Superior temporal gyrus (tissue), 1 donor: ENCODE data around the gene TTLL13.
A peak's percentile ranks its signal among the peaks of the same experiment; 100 is the strongest.
"Not testable (repeated sequence)": the region's sequence is repeated elsewhere in the genome, so short reads cannot be mapped to it uniquely, and the experiment has no call there.

Source experiments
- DNase-seq: peaks from one replicate; pipeline ENCODE4 v3.0.0-alpha.2; 2016; ENCODE audit errors: extremely low spot score

TTLL13 gene

DNA sequence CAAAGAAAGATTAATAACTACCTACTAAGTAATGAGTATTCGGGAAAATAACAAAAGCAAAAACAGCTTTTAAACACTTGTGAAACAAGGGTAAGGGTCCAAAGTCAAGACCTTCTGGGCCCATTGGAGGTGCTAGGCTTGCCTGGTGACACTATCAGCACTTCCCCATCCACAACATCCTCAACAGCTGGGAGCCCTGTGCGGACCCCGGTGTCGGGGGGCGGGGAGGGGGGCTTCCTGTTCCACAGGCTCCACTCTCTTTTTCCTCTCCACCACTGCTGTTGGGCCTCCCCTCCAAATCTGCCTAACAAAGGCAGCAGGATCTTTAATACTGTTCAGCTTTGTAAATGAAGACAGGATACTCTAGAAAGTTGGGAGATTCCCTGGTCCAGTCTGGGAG, 37.7 kb downstream of the TTLL13 start:
- DNase-seq = no peak

DNA sequence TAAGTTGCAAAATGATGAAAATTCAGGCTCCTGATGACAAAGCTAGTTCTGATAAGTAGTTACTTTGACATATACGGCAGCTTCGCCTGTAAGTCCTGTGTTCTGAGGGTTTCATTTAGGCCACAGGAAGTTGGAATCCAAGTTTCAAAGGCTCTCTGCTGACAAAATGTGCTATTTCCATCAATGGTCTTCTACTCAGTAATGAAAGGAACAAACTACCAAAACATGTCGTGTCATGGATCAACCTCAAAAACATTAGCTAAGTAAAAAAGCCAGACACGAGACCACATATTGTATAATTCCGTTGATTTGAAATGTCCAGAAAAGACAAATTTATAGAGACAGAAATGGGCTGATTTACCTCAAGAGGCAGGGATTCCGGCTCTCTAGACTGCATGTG, 38.6 kb downstream of the TTLL13 start:
- no peak for DNase-seq

DNA sequence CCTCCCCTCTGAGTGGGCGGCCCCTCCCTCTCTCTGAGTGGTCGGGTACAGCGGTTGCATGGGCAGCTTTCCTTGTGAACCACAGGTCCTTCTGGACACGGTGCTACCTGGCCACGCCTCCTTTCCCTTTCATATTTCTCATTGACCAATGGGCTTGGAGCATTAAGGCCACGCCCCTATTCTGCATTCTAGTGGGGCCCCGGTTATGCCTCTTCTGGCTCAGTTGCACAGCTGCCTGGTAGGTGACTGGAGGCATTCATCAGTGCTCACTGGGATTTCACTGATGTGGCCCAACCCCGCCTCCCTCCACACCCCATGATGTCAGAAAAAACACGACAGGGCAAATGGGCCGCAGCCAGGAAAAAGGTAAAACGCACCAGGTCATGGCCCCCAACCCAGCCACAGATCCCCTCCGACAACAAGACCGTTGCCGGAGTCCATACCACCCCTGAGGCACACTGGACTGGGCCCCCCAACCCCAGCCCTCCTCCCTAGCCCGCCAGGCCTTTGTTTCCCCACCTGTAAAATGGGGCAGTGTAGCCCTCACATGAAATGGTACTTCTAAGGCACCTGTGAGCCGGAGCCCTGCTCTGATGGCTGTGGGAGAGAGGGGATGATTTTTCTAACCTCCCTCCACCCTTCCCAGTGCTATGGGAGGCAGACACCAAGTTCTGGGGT, 42.5 kb downstream of the TTLL13 start:
- DNase-seq = no peak

DNA sequence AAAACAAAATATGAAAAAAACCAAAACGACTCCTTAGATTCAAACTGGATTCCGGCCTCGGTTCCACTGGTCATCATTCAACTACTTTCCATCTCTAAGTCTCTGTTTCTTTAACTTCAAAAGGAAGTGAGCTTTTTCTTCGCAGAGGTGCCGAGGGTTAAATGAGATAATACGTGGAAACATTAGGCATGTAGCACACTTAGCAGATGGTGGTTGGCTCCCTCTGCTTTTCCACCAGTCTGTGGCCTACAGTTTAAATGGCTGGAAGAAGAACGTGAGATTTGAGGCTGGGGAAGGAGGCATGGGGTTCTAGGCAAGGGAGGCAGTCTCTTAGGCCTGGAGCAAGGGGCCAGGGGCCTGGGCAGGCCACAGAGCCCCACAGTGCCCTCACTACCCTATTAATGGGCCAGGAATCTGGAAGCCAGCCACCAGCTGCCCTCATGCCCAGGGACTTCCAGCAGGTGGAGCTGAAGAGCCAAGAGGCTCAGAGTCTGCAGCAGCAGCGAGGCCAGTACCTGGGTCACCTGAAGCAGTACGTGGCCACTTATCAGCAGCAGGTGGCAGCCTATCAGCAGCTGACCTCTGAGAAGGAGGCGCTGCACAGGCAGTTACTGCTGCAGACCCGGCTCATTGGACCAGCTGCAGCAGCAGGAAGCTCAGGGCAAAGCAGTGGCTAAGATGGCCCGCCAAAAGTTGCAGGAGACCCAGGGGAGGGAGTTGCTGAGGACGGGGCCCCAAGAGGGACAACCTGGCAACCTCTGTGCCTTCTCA, 43.9 kb downstream of the TTLL13 start:
- peak; percentile 75 for DNase-seq

DNA sequence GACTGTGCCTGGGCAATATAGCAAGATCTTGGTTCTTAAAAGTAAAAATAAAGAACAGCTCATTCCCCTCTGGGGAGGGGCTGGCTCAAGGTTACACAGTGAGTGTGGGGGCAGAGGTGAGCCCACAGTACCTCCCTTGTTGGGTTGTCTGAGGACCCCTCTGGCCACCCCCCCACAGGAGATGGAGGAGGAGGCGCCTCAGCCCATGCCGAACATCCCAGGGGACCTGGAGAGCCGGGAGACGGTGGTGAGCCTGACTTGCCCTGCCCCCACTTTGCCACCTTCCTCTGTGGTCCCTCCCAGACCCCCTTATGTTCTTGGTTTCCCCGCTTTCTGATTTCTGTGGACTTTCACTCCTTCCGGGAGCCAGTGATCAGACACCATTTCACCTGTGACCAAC, 44.8 kb downstream of the TTLL13 start:
- DNase-seq = no peak

DNA sequence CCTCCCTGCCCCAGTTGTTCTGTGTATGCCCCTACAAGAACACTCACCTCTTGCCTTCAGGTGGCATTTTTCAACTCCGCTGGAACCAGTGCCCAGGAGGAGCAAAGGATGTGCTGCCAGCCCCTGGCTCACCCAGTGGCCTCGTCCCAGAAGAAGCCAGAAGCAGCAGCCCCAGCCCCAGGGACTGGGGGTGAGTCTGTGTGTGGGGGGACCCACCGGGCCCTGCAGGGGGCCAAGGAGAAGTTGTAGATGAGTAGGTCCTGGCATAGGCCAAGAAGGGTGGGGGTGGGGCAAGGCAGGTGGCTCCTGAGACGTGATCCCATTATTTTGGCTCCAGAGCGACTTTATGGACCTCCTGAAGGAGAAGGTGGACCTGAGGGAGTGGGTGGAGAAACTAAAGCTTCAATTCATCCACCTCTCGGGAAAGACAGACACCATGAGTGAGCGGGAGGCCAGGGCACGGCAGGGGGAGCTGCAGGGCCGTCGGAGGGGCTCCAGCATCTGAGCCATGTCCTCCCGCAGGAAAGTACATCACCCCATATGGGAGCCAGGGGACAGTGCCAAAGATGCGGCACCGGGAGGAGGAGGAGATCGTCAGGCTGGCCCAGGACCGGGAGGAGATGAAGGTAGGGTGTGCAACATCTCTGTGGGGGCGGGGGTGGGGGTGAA, 45.4 kb downstream of the TTLL13 start:
- DNase-seq = no peak

DNA sequence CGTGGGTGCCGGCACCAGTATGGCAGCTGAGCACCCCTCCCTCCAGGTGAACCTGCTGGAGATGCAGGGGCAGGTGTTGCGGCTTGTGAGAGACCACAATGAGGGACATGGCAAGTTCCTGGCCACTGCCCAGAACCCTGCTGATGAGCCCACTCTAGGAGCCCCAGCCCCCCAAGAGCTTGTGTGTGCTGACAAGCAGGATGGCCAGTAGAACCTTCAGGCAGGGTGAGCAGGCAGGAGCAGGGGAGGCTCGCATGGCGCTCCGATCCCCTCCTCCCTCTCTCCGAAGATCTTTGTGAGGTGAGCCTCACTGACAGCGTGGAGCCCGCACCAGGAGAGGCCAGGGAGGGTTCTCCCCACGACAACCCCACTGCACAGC, 45.9 kb downstream of the TTLL13 start:
- DNase-seq = no peak

DNA sequence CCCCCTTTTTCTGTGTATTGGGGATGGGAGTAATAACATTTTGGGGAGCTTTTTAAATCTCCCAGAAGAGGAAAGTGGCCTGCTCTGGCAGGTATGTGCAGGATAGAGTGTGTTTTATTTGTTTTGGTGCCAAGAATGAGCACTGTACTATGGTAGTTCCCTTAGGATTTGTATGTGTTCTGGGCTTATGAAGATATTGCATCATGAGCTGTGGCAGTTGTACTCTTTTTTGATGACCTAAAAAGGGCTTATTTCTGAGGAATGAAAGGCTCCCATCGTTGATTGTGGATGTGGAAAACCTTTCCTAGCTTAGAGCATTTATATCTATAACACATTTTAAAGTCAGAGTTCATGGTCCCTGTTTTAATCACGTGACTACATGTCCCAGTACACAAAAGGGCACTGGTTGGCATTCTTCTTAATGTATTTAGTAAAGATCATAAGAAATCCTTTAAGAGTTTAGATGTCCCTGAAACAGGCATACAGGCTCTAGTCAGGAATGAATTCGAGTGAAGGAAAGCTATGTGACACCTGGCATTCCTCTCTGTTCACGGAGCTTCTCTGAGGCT, 47.0 kb downstream of the TTLL13 start:
- not testable (repeated sequence) for DNase-seq

DNA sequence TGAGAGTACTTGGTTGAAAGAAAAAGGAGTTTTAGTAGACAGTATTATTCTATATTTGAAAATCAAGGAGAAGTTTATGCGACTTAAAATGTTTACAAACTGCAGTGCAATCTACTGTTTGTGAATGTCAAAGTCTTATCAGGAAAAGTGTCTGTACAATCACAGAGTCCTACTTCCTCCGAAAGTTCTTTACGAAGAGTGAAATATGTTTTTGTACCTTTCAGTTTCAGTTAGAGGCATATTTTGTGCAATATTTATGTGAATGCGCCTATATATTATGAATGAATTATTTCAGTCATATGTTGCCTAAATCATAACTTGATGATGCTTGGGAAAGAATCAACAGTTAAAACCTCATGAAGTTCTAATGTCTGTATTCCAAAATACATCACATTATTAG, 47.7 kb downstream of the TTLL13 start:
- no peak for DNase-seq

DNA sequence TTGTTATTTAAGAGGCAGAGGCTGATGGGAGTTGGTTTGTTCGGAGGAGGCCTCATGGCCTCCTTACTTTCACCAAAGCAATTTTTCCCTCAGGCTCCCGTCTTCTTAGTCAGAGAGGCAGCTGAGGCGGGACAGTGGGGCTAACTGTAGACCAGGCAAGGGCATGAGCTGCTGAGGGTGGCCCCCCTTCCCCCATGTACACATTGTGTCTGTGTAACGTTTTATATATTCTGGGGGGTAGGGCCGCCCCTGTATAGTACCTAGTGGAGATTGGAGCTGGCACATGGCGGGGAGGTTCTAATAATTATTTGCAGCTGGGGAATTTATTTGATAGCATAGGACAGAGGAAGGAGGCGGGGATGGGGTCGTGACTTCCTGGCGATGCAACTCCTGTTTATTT, 51.2 kb downstream of the TTLL13 start:
- DNase-seq = no peak

DNA sequence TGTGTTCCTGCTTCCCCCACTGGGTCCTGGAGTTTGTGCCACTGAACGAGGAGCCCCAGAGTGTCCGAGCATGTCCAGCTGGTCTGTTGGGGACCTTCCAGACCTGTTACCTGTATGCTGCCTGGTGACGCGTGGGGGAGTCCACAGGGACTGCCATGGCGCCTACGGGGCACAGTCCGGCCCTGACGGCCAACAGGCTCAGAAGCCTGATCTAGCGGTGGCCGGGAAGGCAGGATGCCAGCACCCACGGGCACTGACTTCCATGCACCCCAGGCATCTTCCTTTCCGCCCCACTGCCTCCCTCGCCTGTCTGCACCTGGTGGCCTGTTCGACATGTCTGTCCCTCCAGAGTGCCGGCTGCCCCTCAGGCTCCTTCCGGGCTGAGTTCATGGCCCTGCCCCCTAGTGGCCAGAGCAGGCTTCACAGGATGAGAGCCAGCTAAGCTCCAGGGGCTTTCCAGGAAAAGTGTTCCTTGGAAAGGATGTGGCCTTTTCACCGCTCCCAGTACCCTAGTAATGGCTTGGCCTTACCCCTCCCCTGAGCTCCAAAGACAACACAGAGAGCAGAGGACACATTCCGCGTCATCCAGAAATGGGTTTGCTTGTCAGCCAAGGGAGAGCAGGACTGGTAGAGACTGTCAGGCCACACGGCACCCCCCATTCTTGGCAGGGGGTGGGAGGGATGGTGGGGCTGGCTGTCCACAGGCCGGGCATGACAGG, 51.8 kb downstream of the TTLL13 start:
- no peak for DNase-seq

DNA sequence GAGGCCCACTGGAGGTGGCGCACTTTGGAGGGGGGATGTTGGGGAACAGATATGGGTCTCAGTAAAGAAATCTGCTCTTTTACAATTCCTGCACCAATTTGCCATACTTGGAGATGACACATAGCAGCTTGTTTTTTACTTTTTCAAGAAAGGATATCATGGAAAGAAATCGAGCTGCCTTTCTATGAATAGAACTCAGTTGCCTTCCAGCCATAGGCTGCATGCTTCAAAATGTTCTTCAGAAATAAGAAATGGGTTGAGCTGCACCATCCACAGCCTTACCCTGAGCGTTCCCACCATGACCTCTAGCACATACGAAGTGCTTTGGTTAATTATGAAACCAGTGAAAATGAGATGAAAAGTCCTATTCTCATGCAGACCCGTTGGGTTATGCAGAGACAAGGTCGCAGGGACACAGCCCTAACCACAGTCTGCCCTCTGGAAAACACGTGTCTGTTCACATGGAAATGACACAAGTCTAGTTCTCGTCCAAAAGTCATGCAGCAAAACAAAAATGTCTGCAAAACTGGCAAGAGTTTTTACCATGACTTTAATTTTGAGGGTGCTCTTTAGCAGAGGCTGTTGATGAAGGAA, 52.4 kb downstream of the TTLL13 start:
- no peak for DNase-seq

DNA sequence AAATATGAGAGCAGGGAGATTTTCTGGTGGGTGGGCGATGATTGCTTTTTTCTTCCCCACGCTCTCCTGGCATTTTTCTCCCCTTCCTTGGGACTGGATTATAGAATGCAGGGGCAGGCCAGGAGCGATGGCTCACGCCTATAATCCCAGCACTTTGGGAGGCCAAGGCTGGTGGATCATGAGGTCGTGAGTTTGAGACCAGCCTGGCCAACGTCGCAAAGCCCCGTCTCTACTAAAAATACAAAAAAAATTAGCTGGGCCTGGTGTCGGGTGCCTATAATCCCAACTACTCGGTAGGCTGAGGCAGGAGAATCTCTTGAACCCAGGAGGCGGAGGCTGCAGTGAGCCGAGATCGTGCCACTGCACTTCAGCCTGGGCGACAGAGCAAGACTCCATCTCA, 56.0 kb downstream of the TTLL13 start:
- DNase-seq = not testable (repeated sequence)

DNA sequence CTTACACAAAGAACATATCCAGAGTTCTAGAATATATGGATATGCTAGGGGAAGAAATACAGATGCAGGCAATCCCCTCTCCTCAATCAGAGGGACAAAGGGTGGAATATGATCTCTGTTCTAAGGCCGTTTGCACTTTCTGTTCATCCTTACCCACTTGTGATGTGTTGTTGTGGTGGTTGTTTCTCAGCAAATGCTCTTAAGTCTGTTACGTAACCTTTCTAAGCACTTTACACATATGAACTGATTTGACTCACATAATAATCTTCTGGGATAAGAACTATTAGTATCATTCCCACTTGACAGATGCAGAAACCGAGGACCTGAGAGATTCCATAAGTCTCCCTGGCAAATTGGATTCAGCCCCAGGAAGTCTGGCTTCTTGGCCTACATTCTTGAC, 56.6 kb downstream of the TTLL13 start:
- DNase-seq = no peak

DNA sequence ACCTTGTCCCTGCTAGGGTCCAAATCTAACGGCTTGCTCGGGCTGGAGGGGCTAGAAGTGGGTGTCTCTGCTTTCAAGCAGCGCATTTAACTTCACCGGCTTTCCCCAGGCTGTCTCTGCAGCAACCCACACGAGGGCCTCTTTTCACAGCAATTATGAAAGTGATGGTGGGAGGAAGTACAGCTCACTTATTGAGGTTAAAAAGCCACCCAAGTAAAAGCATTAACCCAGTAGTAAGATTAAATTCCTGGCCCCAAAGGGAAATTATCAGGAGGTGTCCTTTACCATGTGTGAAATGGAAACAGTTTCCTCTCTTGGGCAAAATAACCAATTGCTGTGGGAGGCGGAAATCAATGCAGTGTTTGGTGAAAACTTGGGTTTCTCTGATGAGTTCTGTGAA, 57.2 kb downstream of the TTLL13 start:
- no peak for DNase-seq

DNA sequence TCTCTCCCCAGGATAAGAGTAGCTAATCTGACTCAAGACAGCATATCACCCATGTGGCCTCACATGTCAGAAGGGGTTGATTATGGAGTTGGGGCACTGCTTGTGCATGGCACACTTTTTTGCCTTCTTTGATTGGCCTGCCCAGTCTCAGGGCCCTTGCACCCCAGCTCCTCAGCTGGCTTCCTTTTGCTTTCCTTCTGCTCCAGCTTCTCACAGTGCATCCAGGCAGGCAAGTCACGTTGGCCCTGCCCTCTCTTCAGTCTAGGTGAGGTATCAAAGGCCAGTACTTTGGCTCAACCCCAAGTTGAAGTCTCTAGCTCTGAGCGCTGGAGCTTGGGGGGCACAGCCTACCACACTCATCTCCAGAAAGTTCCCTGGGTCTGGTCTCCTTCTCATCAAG, 58.3 kb downstream of the TTLL13 start:
- no peak for DNase-seq

DNA sequence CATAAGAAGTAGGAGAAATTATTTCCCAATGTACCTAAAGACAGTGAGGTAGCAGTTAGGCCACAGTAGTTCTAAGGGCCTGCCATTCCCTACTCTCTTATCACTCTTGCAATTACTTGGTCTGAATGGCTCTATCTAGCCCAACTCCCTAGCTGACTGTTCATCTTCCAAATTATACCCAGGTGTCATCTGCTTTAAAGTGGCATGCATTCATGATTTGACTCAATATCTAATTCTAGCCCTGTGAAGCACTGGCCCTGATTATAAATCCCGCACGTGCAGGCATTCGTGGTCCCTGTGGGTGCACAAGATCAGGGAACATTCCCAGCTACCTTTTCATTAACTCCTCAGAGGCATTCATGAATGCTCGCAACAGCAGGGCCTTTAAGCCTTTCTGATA, 59.7 kb downstream of the TTLL13 start:
- DNase-seq = no peak
